ENCODE measurements around the gene MBP. TPM values are rescaled to one million over a fixed set of nuclear protein-coding genes. Genes with fewer than 3 reads are reported as not detected.
A peak's percentile ranks its signal among the peaks of the same experiment; 100 is the strongest.

Gene MBP
- total RNA-seq, result 10 to 100 TPM; 44.0 to 68.0 (median 60.2) TPM

DNA sequence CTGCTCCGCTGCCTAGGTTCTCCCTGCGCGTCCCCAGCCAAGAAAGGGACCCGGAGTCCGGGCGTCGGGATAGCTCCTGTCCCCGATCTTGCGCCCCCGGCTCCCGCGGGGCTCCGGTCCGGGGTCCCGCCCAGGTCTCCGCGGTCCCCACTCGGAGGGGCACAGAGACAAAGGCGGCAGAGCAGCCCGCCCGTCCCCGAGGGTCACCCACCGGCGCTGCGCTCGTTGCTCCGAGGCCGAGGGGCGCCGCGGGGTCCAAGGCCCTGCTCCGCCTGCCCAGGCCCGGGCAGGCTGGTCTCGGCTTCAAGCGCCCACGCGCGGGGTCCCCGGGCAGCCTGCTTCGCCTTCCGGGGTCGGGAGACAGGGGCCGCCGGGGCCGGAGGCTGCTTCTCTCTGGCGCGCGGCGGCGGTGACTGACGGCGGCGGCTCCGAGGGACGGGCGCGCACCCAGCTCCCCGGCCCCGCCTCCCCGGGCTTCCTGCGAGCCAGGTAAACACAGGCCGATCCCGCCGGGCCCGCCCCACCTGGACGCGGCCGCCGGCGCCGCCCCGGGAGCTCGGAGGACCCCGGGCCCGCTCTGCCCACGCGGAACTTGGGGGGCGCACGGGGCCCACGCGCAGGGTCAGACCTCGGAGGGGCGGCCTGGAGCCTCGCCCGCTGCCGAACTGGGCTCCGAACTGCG, at the start of gene MBP:
Gene MBP, minus strand, starts transcription at position 415 of the 682 bp plus-strand sequence. CDS start 27,522 bp downstream, outside the sequence.
- Histone ChIP-seq H3K27me3 (no peaks in the 10 kb centered on the region), H3K4me3 (replicated peaks in 1 of 3) (peak within 1 kb of the TSS; percentile 62 to 97 (median 90)), H3K27ac (peak within 1 kb of the TSS; percentile 92 to 99 (median 99)), H3K9me3 (no peaks in the 10 kb centered on the region), H3K4me1 (peaks cover 27 to 52% of the 10 kb centered on the region in 2 donors), H3K36me3 (no peaks in the 10 kb centered on the region)
- 0 to 5% methylated on average over 4 to 28 of the region's 88 CpGs for WGBS, 2 donors
- intact Hi-C loops (cut with DNase I), result loop anchor here (10.0 kb wide), 1 partner anchor 58 kb away; no protein-coding TSS in a partner anchor
- DNase-seq, result peak; percentile 90 to 91
- TF ChIP-seq CTCF (IDR thresholded peaks at IDR 0.05) (no peak), POLR2A (IDR thresholded peaks at IDR 0.05) (peak; percentile 69 to 97)

GRCh38 chr18:77181950-77182707, 49.5 kb upstream of the MBP start:
- WGBS, 2 donors, result 81 to 86% methylated on average over 12 of the region's 12 CpGs
- TF ChIP-seq POLR2A (IDR thresholded peaks at IDR 0.05) (no peak), CTCF (IDR thresholded peaks at IDR 0.05) (no peak)
- no peaks in the 10 kb centered on the region for H3K36me3 ChIP-seq
- H3K4me3 ChIP-seq (replicated peaks in 1 of 3), result no peak overlapping the region
- no peak overlapping the region for H3K27ac ChIP-seq
- no peaks in the 10 kb centered on the region for H3K27me3 ChIP-seq
- no peak for DNase-seq
- H3K9me3 ChIP-seq, result no peaks in the 10 kb centered on the region
- peaks cover 0 to 3% of the 10 kb centered on the region in 2 donors for H3K4me1 ChIP-seq
- intact Hi-C loops (cut with DNase I), result no loop called here

- intact Hi-C loops (cut with DNase I), result no loop called here
- peaks cover 6 to 14% of the 10 kb centered on the region in 2 donors for H3K4me1 ChIP-seq
- no peak for DNase-seq
- no peaks in the 10 kb centered on the region for H3K36me3 ChIP-seq
- H3K9me3 ChIP-seq, result no peaks in the 10 kb centered on the region
- H3K27ac ChIP-seq, result no peak overlapping the region
- TF ChIP-seq POLR2A (IDR thresholded peaks at IDR 0.05), result no peak
- no peak for TF ChIP-seq CTCF (IDR thresholded peaks at IDR 0.05)
- H3K4me3 ChIP-seq (replicated peaks in 1 of 3), result no peak overlapping the region
- no peaks in the 10 kb centered on the region for H3K27me3 ChIP-seq
- 69 to 75% methylated on average over 7 of the region's 7 CpGs for WGBS, 2 donors
These were observed 46.0 kb upstream of the MBP start for GRCh38 chr18:77178559-77178958.

DNA sequence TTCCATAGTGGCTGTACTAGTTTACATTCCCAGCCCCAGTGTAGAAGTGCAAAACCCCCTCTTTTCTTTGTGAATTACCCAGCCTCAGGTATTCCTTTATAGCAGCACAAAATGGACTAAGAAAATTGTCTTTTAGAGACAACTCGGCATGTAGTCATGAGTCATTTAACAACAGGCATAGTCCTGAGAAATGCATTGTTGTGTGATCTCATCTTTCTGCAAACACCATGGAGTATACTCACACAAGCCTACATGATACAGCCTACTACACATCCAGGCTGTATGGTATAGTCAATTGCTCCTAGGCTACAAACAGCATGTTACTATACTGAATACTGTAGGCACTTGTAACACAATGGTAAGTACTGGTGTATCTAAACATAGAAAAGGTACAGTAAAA, 44.4 kb upstream of the MBP start:
- no peak for TF ChIP-seq POLR2A (IDR thresholded peaks at IDR 0.05)
- TF ChIP-seq CTCF (IDR thresholded peaks at IDR 0.05), result no peak
- WGBS, 2 donors, result 68 to 84% methylated on average over 1 of the region's 1 CpG
- H3K36me3 ChIP-seq, result no peaks in the 10 kb centered on the region
- intact Hi-C loops (cut with DNase I), result no loop called here
- H3K4me1 ChIP-seq, result peaks cover 15 to 20% of the 10 kb centered on the region in 2 donors
- H3K9me3 ChIP-seq, result no peaks in the 10 kb centered on the region
- H3K27me3 ChIP-seq, result no peaks in the 10 kb centered on the region
- no peak overlapping the region for H3K27ac ChIP-seq
- no peak for DNase-seq
- H3K4me3 ChIP-seq (replicated peaks in 1 of 3), result no peak overlapping the region

Measured in thyroid gland (tissue), 4 donors.